Measurements from ENCODE around the gene ZNF516.
"Not testable (repeated sequence)": the region's sequence is repeated elsewhere in the genome, so short reads cannot be mapped to it uniquely, and the experiment has no call there.

Gene ZNF516

DNA sequence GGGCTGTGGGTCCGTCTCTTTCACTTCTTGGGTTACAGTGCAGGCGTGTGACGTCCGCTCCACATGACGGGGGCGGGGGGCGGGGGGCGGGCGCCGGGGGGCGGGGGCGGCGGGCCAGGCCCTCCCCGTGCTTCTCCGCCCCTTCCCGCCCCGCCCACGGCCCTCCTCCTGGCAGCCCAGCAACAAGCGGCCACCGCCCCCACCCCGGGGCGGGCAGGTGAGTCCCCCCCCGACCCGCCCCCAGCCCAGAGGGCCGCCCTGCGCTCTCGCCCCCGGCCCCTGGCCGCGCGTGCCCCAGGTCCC lies 3.6 kb downstream of the ZNF516 start:
- no peak for DNase-seq

- peak; percentile 82 for DNase-seq
Measured at GRCh38 chr18:76490670-76491472, 4.2 kb downstream of the ZNF516 start.

DNA sequence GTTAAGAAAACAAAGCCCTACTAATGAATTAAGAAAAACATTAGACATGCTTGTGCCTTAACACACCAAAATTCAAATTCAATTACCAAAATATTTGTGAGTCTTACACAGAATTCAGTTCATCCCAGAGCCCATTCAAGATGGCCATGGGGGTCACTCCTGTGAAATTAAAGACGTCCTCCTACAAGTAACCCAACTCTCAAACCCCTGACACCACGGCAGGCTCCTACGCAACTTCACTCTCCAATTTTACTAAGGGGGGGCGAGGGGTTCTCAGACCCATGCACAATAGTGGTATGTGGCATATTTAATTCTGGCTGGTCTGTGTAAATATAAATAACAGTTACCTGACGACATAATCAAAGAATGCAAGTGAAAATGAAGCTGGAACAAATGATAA lies 5.0 kb downstream of the ZNF516 start:
- DNase-seq = peak; percentile 51

DNA sequence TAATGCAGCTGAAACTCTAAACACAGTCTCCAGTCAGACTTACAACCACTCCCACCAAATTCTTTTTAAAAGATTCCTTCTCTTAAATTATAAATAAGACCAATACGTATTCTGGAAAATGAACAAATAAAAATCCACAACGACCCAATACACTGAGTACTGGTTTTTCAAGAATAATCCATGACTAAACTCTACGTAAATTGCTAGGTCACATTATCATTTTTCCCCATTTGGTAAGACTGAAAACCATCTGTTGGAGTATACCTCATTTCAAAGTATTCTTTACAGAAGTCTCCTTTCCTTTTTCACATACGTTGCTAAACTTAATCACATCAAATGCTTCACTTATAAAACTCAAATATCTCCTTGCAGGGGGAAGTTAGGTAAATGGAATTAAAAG lies 6.0 kb downstream of the ZNF516 start:
- DNase-seq = no peak

- peak; percentile 42 for DNase-seq
Measured at GRCh38 chr18:76488190-76488589, 6.9 kb downstream of the ZNF516 start.

DNA sequence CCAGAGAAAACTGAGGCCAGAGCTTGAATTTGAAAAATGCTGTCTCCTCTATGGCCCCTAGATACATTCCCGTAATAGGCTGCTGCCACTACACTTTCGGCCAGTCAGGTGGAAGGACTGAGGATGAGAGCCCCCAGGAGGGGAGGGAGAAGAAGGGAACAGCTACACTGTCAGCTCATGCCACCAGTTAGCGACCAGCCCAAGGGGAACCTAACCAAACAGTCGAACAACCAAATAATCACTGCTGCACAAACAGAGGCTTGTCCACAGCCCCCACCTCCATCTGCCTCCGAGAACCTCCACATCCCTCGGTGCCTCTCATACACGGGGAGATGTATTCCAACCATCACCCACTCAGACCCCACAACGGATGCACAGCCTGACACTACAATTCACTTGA lies 7.3 kb downstream of the ZNF516 start:
- no peak for DNase-seq

- no peak for DNase-seq
Measured at GRCh38 chr18:76487070-76487469, 8.0 kb downstream of the ZNF516 start.

DNA sequence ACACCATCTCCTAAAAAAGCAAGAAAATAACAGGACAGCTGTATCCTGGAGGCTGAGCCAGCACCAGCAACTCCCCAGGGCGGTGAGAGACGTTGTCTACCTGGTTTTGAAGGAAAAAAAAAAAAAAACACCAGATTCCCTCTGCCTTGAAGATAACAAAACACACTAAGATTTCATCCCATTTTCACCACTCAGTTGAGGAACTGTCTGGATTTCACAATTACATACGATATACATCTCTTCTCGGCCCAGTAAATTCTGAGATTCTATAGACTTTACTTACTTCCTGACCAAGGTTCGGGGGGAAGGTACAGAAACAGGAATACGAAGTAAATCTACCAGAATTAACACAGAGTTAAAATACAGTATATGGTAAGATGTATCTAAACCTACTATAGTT lies 8.5 kb downstream of the ZNF516 start:
- no peak for DNase-seq

DNA sequence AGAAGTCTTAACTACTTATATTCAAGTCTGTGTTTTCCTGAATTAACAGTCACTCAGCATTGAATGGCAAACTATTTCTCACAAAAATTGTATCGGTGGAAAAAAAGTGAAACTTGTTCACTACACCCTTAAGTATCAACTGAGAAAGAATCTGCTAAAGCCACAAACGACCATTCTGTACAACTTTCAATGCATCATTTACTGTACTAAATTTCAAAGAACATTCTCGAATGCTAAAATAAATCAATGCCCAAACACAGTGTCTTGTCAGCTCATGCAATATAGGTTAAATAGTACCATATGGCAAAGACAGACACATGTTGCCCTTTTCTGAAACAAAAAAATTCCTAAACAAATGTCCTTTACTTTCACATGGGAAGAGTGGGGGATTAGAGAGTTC lies 9.0 kb downstream of the ZNF516 start:
- DNase-seq = no peak

GRCh38 chr18:76484749-76485387 lies 10.2 kb downstream of the ZNF516 start:
- DNase-seq = no peak

DNA sequence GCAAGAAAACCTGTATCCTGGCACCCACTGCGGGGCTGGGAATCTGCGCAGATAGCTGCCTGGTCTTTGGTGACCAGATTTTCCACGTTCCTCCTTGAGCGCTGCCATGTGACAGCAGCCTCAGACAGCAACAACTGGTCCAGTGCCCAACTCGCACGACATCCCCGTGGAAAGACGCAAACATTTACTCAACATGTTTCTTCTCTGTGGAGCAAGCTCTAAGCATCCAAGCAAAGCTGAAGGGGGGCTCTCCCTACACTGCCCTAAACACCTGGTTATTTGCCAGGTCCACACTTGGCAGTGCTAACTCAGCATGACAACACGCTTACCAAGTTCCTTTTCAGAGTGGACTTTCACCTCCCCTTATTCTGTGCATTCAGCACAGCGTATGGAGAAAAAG lies 11.3 kb downstream of the ZNF516 start:
- no peak for DNase-seq

DNA sequence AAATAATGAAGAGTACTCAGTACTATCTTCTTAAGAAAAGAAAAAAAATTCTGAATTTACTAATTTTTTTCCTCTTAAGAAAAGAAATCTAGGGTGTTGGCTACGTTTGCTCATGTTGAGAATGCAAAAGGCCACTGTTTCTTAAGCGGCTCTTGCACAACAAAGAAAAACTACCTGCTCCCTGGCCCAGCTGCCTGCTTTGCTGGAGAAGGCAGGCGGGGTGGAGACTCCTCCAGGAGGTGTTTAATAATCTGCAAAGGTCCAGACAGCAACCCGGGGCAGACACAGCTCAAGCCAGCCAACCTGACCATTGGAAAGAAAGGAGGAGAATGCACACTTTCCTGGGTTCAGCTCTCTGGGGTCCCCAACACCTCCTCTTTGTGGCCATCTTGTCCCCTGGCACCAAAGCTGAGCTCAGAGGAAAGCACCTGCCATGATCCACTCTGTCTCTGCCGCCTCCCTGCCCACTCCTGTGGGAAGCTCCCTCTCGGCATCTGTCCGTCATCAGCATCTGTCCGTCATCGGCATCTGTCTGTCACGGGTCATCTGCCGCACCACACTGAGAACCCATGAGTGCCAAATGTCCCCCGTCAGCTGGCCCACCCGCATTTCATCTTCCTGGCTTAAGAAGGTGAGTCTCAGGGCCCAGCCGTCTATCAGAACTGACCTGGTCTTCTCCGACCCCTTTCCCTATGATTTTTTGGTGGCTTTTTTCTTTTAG lies 11.9 kb downstream of the ZNF516 start:
- DNase-seq = peak; percentile 31

- DNase-seq = no peak
Measured at GRCh38 chr18:76482267-76482666, 12.8 kb downstream of the ZNF516 start.

GRCh38 chr18:76480913-76481312 lies 14.1 kb downstream of the ZNF516 start:
- no peak for DNase-seq

DNA sequence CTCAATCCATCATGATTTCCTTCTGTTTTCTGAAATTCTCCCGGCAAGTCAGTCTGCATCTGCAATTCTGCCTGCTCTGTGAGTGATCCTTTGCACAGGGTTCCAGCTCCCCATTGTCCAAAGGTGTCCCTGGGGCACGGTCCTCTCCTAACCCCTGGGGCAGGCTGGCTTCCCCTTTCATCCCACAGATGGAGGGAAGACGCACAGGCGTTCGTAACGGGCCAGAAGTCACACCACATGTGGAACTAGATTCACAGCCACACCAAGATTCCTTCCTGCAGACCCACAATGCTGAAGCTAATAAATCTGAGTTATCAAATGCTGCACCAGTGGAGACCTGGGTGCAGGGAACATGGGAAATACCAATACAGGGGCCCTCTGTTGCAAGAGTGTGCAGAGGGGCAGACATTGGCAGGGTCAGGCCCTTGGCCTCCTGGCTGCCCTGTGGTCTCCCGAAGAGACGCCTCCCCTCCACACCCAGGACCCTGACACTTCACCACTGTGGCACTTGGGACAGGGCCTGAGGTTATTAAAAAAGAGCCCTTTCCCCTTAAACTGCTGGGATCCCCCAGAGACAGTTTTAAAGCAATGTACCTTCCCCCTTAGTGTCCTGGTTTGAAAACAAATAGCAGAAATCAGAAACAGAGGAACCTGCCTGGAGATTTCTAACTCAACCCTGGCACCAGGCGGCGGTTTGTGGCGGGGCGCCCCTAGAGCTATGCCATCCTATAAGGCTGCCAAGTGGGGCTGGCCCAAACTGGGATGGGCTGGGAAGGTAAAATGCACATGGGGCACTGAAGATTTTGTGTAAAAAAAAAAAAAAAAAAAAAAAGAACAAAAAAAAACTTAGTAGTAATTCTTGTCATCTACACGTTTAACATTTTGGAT lies 15.4 kb downstream of the ZNF516 start:
- DNase-seq = no peak

DNA sequence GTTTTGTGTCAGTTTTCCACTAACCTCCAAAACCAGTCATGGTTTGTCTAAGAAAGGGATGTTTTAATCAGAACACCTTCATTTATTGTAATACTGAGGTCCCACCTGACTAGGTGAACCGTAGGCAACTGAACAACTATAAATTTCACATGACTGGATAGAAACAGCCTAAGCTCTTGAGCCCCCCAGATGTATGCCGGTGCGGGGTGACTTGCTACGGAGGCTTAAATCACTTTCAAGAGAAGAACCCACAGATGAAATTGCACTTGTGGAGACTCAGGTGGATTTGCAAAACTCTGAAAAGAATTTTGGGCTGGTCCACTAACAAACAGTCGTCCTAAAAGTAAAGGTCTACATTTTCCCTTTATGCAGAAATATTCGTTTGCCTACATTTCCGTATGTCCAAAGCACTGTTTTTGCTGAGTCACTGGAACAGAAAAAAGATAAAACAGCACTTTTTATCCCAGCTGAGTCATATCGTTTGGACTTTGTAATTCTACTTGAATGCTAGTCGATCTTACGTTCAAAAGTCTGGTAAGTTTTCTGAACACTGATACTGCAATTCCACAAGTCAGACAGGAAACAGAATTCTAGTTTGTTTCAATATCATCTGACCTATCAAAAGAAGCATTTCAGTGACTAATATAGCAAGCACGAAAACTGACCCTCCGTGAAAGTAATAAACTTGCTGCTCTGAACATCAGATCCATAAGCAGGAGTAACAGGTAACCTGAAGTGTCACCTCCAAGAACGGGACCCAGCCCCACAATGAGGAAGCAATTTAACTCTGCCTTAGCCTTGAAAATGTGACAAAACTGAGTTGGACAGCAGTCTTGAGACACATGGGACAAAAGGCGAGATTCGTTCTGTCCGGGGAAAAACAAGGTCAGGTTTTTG lies 18.1 kb downstream of the ZNF516 start:
- no peak for DNase-seq

- no peak for DNase-seq
Measured at GRCh38 chr18:76475450-76476194, 19.4 kb downstream of the ZNF516 start.

DNA sequence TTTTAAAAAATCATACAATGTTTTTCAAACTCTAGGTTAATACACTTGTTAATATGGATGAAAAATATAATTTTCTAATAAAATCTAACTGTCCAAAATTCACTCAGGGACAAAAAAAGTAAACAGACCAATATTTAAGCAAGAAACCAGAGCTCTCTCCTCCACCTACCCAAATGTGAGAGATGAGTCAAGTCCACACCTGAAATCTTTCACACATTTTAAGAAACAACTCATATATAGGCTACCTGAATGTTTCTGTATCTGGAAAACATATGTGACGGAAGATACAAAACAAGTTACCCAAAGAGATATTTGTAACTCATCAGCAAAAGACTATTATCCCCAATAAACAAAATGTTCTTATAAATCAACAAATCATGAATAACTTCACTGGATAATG lies 20.2 kb downstream of the ZNF516 start:
- no peak for DNase-seq

DNA sequence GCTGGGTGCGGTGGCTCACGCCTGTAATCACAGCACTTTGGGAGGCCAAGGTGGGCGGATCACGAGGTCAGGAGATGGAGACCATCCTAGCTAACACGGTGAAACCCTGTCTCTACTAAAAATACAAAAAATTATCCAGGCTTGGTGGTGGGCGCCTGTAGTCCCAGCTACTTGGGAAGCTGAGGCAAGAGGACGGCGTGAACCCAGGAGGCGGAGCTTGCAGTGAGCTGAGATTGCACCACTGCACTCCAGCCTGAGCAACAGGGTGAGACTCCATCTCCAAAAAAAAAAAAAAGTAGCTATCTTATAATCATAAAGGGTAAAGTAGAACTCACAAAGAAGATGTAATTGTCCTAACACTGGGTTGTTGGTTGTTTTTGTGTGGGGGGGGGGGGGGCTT lies 21.5 kb downstream of the ZNF516 start:
- DNase-seq = not testable (repeated sequence)

- DNase-seq = no peak
Measured at GRCh38 chr18:76472829-76473228, 22.2 kb downstream of the ZNF516 start.

DNA sequence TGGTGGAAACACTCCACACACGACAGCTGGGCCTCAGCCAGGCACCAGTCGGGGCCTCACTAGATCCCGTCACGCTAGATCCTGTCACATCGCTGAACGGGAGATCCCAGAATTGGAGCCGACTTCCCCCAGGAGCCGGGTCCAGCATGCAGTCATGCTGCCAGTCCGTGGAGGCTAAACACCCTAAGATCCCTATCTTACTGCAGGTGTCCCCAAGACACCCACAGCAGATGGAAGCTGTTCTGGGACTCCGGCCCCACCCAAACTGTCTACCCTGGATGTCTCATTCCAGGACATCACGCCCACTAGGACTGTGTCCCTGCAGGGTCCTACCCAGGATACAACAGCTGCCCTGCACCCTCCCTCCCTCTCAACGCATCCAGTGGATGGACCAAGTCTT lies 23.4 kb downstream of the ZNF516 start:
- DNase-seq = no peak

Measured in right kidney (tissue), 1 donor.